CD4-positive, alpha-beta T cell (primary cell): ENCODE results near the gene APBB1. TPM values are rescaled to one million over a fixed set of nuclear protein-coding genes. Genes with fewer than 3 reads are reported as not detected.

ENCODE experiments used
- ATAC-seq: fragments of 200-7000 bp; cut with Tn5 transposase; one replicate; pipeline ENCODE4 v1.10.0; 2022; ENCODE audit warnings: mild to moderate bottlenecking; ENCODE audit not compliant: poor library complexity
- CTCF ChIA-PET: fragments of 350-600 bp; sonication (Branson Sonifier 250); formaldehyde crosslinking; loops from one replicate; lab custom pipeline; 2021; ENCODE audit warnings: antibody characterized with exemption, inconsistent platforms; lab: Charles Lee
- POLR2A ChIA-PET: fragments of 350-600 bp; sonication (Branson Sonifier 250); formaldehyde crosslinking; loops from one replicate; lab custom pipeline; 2021; ENCODE audit warnings: antibody characterized with exemption, inconsistent platforms; lab: Charles Lee
- DNase-seq, 14 experiments: peaks; one replicate each; pipeline ENCODE4 v3.0.0-alpha.2; 2013 to 2020; ENCODE audit warnings: mixed read lengths in 2 of 14
- H3K27ac ChIP-seq, 2 donors: one replicate each; pipeline versions ENCODE4 v1.5.1 to v1.7.0; 2013; ENCODE audit warnings: low read length in 2 of 2, low read depth in 1 of 2, mild to moderate bottlenecking in 1 of 2
- H3K27me3 ChIP-seq, 2 experiments: 1 replicate in 1 of 2; 2 replicates in 1 of 2; pipeline versions ENCODE4 v1.6.1 to v1.7.0; 2013; ENCODE audit warnings: low read length in 2 of 2, control low read depth in 1 of 2, mild to moderate bottlenecking in 1 of 2, moderate library complexity in 1 of 2; ENCODE audit not compliant: insufficient read depth in 2 of 2, control insufficient read depth in 1 of 2
- H3K36me3 ChIP-seq: one replicate; pipeline ENCODE4 v1.6.1; 2013; ENCODE audit warnings: low read length, control low read depth; ENCODE audit not compliant: insufficient read depth
- H3K4me1 ChIP-seq: one replicate; pipeline ENCODE4 v1.6.1; 2013; ENCODE audit warnings: low read length, control low read depth; ENCODE audit not compliant: insufficient read depth
- H3K4me3 ChIP-seq: one replicate; pipeline ENCODE4 v1.5.1; 2013; ENCODE audit warnings: mild to moderate bottlenecking, low read length, moderate library complexity
- H3K9me3 ChIP-seq, 2 experiments: 1 replicate in 1 of 2; 2 replicates in 1 of 2; pipeline versions ENCODE4 v1.6.1 to v1.7.0; 2013; ENCODE audit warnings: low read length in 2 of 2, mild to moderate bottlenecking in 2 of 2, control low read depth in 1 of 2, moderate library complexity in 1 of 2; ENCODE audit not compliant: control insufficient read depth in 1 of 2, insufficient read depth in 1 of 2
- H3K27ac Mint-ChIP-seq: one replicate; pipeline ENCODE4 v1.8.0; 2020; ENCODE audit warnings: mixed read lengths
- H3K27me3 Mint-ChIP-seq: one replicate; pipeline ENCODE4 v1.8.0; 2021; ENCODE audit warnings: mixed read lengths
- H3K36me3 Mint-ChIP-seq: one replicate; pipeline ENCODE4 v1.8.0; 2021; ENCODE audit warnings: low read depth, mixed read lengths
- H3K4me1 Mint-ChIP-seq: one replicate; pipeline ENCODE4 v1.8.0; 2021; ENCODE audit warnings: low read depth, mixed read lengths
- H3K4me3 Mint-ChIP-seq: one replicate; pipeline ENCODE4 v1.8.0; 2020; ENCODE audit warnings: mild to moderate bottlenecking, mixed read lengths
- H3K9me3 Mint-ChIP-seq: one replicate; pipeline ENCODE4 v1.8.0; 2020; ENCODE audit warnings: mixed read lengths
- CTCF ChIP-seq: fragments of 200-600 bp; IDR thresholded peaks from one replicate; pipeline ENCODE4 v1.8.0; 2022; ENCODE audit warnings: antibody characterized with exemption, mild to moderate bottlenecking
- intact Hi-C, 2 experiments: fragments of 100-400 bp; cut with DNase I in 1 of 2; cut with micrococcal nuclease in 1 of 2; formaldehyde crosslinking; loops; one replicate each; pipeline versions ENCODE4 v1.15.1 to v1.9.0; 2023 to 2025; cut with DNase I, micrococcal nuclease
- total RNA-seq, 174 experiments: library from RNA in 2 of 174; stranded (reverse) in 2 of 174; gene quantifications; one replicate each; pipeline ENCODE4 v1.2.3 and lab custom pipeline; 2021 to 2026

APBB1 gene
- total RNA-seq, 2 experiments from 2014 or later = 182 to 184 TPM

- H3K27ac Mint-ChIP-seq = no peak overlapping the region
- Histone ChIP-seq H3K27me3 (no peaks in the 10 kb centered on the region), H3K36me3 (peaks cover 50% of the 10 kb centered on the region), H3K4me1 (no peaks in the 10 kb centered on the region), H3K4me3 (no peak overlapping the region), H3K9me3 (no peaks in the 10 kb centered on the region), H3K27ac (no peak overlapping the region)
- intact Hi-C loops = no loop called here
- ChIA-PET POLR2A (interaction anchor here (1.6 kb wide), 1 partner anchor 74 kb away, joined by 5 read pairs; no protein-coding TSS in a partner anchor), CTCF (interaction anchor here (1.0 kb wide), 1 partner anchor 90 kb away, joined by 3 read pairs; no protein-coding TSS in a partner anchor)
- no peaks in the 10 kb centered on the region for H3K9me3 Mint-ChIP-seq
- H3K4me3 Mint-ChIP-seq = no peak overlapping the region
- H3K4me1 Mint-ChIP-seq = no peaks in the 10 kb centered on the region
- H3K27me3 Mint-ChIP-seq = no peaks in the 10 kb centered on the region
- ATAC-seq (no peak), DNase-seq (no peak)
- TF ChIP-seq CTCF = no peak
- peaks cover 17% of the 10 kb centered on the region for H3K36me3 Mint-ChIP-seq
These were observed 34.3 kb upstream of the APBB1 start for GRCh38 chr11:6453152-6453551.

- no peak for ATAC-seq
- Histone ChIP-seq H3K9me3 (no peaks in the 10 kb centered on the region), H3K27ac (no peak overlapping the region), H3K4me1 (no peaks in the 10 kb centered on the region), H3K4me3 (no peak overlapping the region), H3K36me3 (peaks cover 46% of the 10 kb centered on the region), H3K27me3 (no peaks in the 10 kb centered on the region)
- CTCF ChIA-PET = no interaction called here
- no peaks in the 10 kb centered on the region for H3K4me1 Mint-ChIP-seq
- no peak overlapping the region for H3K4me3 Mint-ChIP-seq
- H3K9me3 Mint-ChIP-seq = no peaks in the 10 kb centered on the region
- TF ChIP-seq CTCF = no peak
- DNase-seq = no peak
- H3K27me3 Mint-ChIP-seq = no peaks in the 10 kb centered on the region
- intact Hi-C loops = no loop called here
- H3K27ac Mint-ChIP-seq = no peak overlapping the region
- H3K36me3 Mint-ChIP-seq = peaks cover 16% of the 10 kb centered on the region
- POLR2A ChIA-PET = interaction anchor here (1.6 kb wide), 1 partner anchor 73 kb away, joined by 5 read pairs; no protein-coding TSS in a partner anchor
These were observed 33.3 kb upstream of the APBB1 start for GRCh38 chr11:6452219-6452618.

- DNase-seq (no peak), ATAC-seq (no peak)
- TF ChIP-seq CTCF = no peak
- Histone ChIP-seq H3K36me3 (peaks cover 15% of the 10 kb centered on the region), H3K9me3 (no peaks in the 10 kb centered on the region), H3K27me3 (no peaks in the 10 kb centered on the region), H3K27ac (no peak overlapping the region), H3K4me1 (peaks cover under 1% of the 10 kb centered on the region), H3K4me3 (no peak overlapping the region)
- ChIA-PET CTCF (interaction anchor here (1.6 to 11.8 kb wide), 2 partner anchors 33 to 70 kb away, joined by 3 to 230 read pairs; partner anchors contain the start of genes ARFIP2 and TIMM10B), POLR2A (no interaction called here)
- no peak overlapping the region for H3K4me3 Mint-ChIP-seq
- H3K27ac Mint-ChIP-seq = no peak overlapping the region
- intact Hi-C loops = no loop called here
- H3K9me3 Mint-ChIP-seq = no peaks in the 10 kb centered on the region
- no peaks in the 10 kb centered on the region for H3K27me3 Mint-ChIP-seq
- no peaks in the 10 kb centered on the region for H3K4me1 Mint-ChIP-seq
- no peaks in the 10 kb centered on the region for H3K36me3 Mint-ChIP-seq
These were observed 29.7 kb upstream of the APBB1 start for GRCh38 chr11:6448574-6448973.
